Neural cell (in vitro differentiated cells): ENCODE results near the gene L3MBTL4.
"Not testable (repeated sequence)": the region's sequence is repeated elsewhere in the genome, so short reads cannot be mapped to it uniquely, and the experiment has no call there.

ENCODE experiments used
- CTCF ChIP-seq: fragments of 450-650 bp; IDR thresholded peaks from 2 replicates; pipeline ENCODE4 v1.5.1; 2014; ENCODE audit warnings: antibody characterized with exemption, mild to moderate bottlenecking, moderate library complexity; ENCODE audit not compliant: poor library complexity, severe bottlenecking
- EP300 ChIP-seq: fragments of 450-650 bp; conservative IDR thresholded peaks from 2 replicates; pipeline ENCODE4 v1.6.1; 2014; ENCODE audit warnings: antibody characterized with exemption, mild to moderate bottlenecking, moderate library complexity; ENCODE audit not compliant: poor library complexity, severe bottlenecking
- EZH2 ChIP-seq: fragments of 200-600, 300-800 bp; shearing (Covaris generic), sonication (generic); IDR thresholded peaks from 2 replicates; pipeline ENCODE4 v1.6.1; 2014; ENCODE audit warnings: antibody characterized with exemption, low read length, borderline replicate concordance, mild to moderate bottlenecking; ENCODE audit not compliant: insufficient read depth, poor library complexity, severe bottlenecking
- RAD21 ChIP-seq: fragments of 450-650 bp; conservative IDR thresholded peaks from 2 replicates; pipeline ENCODE4 v1.6.1; 2014; ENCODE audit warnings: antibody characterized with exemption, mild to moderate bottlenecking, moderate library complexity

DNA sequence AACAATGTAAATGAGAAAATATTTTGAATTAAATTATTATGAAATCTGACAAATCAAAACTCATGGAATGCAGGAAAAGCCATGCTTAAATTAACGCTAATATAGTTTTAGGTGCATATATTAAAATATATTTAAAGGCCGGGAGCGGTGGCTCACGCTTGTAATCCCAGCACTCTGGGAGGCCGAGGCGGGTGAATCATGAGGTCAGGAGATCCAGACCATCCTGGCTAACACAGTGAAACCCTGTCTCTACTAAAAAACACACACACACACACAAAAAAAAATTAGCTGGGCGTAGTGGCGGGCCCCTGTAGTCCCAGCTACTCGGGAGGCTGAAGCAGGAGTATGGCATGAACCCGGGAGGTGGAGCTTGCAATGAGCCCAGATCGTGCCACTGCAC, 342.3 kb downstream of the L3MBTL4 start:
- not testable (repeated sequence) for TF ChIP-seq CTCF, EP300, EZH2, RAD21
